Measurements from ENCODE around the gene MAFB.

GRCh38 chr20:40703975-40704530 lies 15.0 kb upstream of the MAFB start:
- TF ChIP-seq ZFX (IDR thresholded peaks at IDR 0.05) (no peak), POLR2A (IDR thresholded peaks at IDR 0.05; ENCODE audit: borderline replicate concordance, extremely low read depth, insufficient read depth, insufficient read length) (no peak), EZH2 (IDR thresholded peaks at IDR 0.05) (no peak), REST (IDR thresholded peaks at IDR 0.05; ENCODE audit: low read depth) (no peak), POLR2AphosphoS5 (IDR thresholded peaks at IDR 0.05; ENCODE audit: low read depth, low read length) (no peak), FOSL1 (IDR thresholded peaks at IDR 0.05; ENCODE audit: low read depth) (no peak), RAD21 (IDR thresholded peaks at IDR 0.05; ENCODE audit: low read depth) (no peak), SRF (IDR thresholded peaks at IDR 0.05; ENCODE audit: low read depth) (no peak)
- TF ChIP-seq, protein P1, sequence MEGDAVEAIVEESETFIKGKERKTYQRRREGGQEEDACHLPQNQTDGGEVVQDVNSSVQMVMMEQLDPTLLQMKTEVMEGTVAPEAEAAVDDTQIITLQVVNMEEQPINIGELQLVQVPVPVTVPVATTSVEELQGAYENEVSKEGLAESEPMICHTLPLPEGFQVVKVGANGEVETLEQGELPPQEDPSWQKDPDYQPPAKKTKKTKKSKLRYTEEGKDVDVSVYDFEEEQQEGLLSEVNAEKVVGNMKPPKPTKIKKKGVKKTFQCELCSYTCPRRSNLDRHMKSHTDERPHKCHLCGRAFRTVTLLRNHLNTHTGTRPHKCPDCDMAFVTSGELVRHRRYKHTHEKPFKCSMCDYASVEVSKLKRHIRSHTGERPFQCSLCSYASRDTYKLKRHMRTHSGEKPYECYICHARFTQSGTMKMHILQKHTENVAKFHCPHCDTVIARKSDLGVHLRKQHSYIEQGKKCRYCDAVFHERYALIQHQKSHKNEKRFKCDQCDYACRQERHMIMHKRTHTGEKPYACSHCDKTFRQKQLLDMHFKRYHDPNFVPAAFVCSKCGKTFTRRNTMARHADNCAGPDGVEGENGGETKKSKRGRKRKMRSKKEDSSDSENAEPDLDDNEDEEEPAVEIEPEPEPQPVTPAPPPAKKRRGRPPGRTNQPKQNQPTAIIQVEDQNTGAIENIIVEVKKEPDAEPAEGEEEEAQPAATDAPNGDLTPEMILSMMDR (IDR thresholded peaks at IDR 0.05 in 2 of 3, conservative IDR thresholded peaks at IDR 0.05 in 1 of 3; ENCODE audit: borderline replicate concordance in 1 of 3, insufficient read depth in 1 of 3, low read depth in 2 of 3, low read length in 2 of 3), result no peak
